Natural killer cell (primary cell): ENCODE results near the gene ARHGAP12. TPM values are rescaled to one million over a fixed set of nuclear protein-coding genes. Genes with fewer than 3 reads are reported as not detected.

Experiments
- ATAC-seq, 3 donors: fragments of 150-1000 bp in 2 of 3; fragments of 200-7000 bp in 1 of 3; cut with Tn5 transposase; 1 replicate in 1 of 3; 2 replicates in 2 of 3; pipeline ENCODE4 v1.10.0; 2021; ENCODE audit warnings: mild to moderate bottlenecking in 2 of 3, moderate library complexity in 2 of 3
- DNase-seq, 2 donors: peaks; one replicate each; pipeline versions ENCODE4 v3.0.0 to v3.0.0-alpha.2; 2013 to 2021; ENCODE audit warnings: mixed read lengths in 1 of 2
- H3K27ac ChIP-seq: one replicate; pipeline ENCODE4 v1.5.1; 2013; ENCODE audit warnings: mild to moderate bottlenecking, low read length
- H3K27me3 ChIP-seq: one replicate; pipeline ENCODE4 v1.6.1; 2013; ENCODE audit warnings: low read length; ENCODE audit not compliant: control insufficient read depth, insufficient read depth
- H3K36me3 ChIP-seq: one replicate; pipeline ENCODE4 v1.6.1; 2013; ENCODE audit warnings: low read length; ENCODE audit not compliant: control insufficient read depth, insufficient read depth
- H3K4me1 ChIP-seq: one replicate; pipeline ENCODE4 v1.6.1; 2013; ENCODE audit warnings: low read length; ENCODE audit not compliant: control insufficient read depth, insufficient read depth
- H3K4me3 ChIP-seq: one replicate; pipeline ENCODE4 v1.5.1; 2013; ENCODE audit warnings: low read length
- H3K9me3 ChIP-seq: one replicate; pipeline ENCODE4 v1.6.1; 2013; ENCODE audit warnings: low read length; ENCODE audit not compliant: control insufficient read depth, insufficient read depth
- H3K27ac Mint-ChIP-seq, 2 donors: one replicate each; pipeline ENCODE4 v1.8.0; 2022; ENCODE audit warnings: mild to moderate bottlenecking in 2 of 2, mixed read lengths in 2 of 2, moderate library complexity in 1 of 2
- H3K27me3 Mint-ChIP-seq, 2 donors: one replicate each; pipeline ENCODE4 v1.8.0; 2022; ENCODE audit warnings: low read depth in 2 of 2, mixed read lengths in 2 of 2
- H3K36me3 Mint-ChIP-seq: one replicate; pipeline ENCODE4 v1.8.0; 2022; ENCODE audit warnings: mixed read lengths
- H3K4me1 Mint-ChIP-seq, 2 donors: one replicate each; pipeline ENCODE4 v1.8.0; 2022; ENCODE audit warnings: mixed read lengths in 2 of 2
- H3K4me3 Mint-ChIP-seq: one replicate; pipeline ENCODE4 v1.8.0; 2022; ENCODE audit warnings: mild to moderate bottlenecking, moderate library complexity, mixed read lengths
- H3K9me3 Mint-ChIP-seq, 2 donors: one replicate each; pipeline ENCODE4 v1.8.0; 2022; ENCODE audit warnings: mixed read lengths in 2 of 2
- WGBS: methylation state at CpG from one replicate; pipeline ENCODE4 v1.1.7; 2013; ENCODE audit warnings: missing lambda C conversion rate; ENCODE audit not compliant: insufficient coverage; 5-methylcytosine and 5-hydroxymethylcytosine counted together
- intact Hi-C: fragments of 100-400 bp; cut with micrococcal nuclease; formaldehyde crosslinking; loops from one replicate; pipeline ENCODE4 v1.14.2; 2022
- total RNA-seq, 4 donors: library from RNA; stranded (reverse); fragments of 120-200 nt in 1 of 4; gene quantifications; one replicate each; pipeline versions ENCODE4 v1.2.3 to v1.2.4, GENCODE V29; 2013 to 2022
- TF ChIP-seq, protein P1 (sequence below): fragments of 200-600 bp; IDR thresholded peaks from one replicate; pipeline ENCODE4 v1.8.0; 2022; ENCODE audit warnings: antibody characterized with exemption

Gene ARHGAP12
- total RNA-seq, 3 donors from 2014 or later (not counting 1 experiment from before 2014, with no cell fraction given) = 35.1 to 40.2 (median 40.2) TPM

DNA sequence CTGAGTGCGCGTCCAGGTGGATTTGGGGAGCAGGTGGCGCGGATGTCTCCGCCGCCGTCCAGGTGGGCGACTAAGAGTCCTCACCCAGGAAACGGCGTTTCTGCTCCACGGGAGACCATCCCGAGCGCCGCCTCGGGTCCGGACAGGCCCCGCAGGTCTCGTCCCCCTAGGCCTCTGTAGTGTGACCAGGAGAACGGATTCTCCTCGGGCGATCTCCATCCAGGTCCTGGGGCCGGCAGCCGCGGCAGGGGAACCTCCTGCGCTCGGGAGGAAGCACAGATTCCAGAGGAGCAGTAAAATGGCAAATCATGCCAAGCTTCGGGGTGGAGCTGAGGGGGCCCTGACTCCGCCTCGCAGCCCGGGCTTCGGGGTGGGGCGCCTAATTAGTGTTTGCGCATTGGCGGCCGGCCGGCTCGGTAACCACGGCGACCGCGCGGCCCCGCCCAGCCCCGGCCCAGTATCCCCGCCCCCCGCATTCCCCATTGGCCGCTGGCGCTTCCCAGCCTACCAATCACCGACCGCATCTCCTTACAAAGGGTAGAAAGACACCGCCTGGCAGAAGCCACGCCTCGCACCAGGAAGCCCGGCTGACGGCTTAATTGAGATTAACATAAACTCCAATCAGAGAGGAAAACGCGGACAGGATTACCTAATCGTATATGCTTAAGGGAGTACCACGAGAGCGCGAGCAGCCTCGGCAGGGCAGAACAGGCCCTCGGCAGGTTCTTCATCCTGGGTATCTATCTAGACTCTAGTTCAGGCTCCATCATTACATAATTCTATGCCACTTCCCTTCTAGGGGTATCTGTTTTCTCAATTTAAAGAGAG, 168.6 kb downstream of the ARHGAP12 start:
- Histone ChIP-seq H3K9me3 (no peaks in the 10 kb centered on the region), H3K27me3 (no peaks in the 10 kb centered on the region), H3K36me3 (no peaks in the 10 kb centered on the region), H3K27ac (peak overlapping the region; percentile 95), H3K4me1 (peaks cover 14% of the 10 kb centered on the region), H3K4me3 (peak overlapping the region; percentile 95)
- ATAC-seq = peak; percentile 94 to 98 (median 95)
- under 1% methylated on average over 63 of the region's 63 CpGs for WGBS
- Mint-ChIP-seq H3K9me3 (no peaks in the 10 kb centered on the region), H3K27me3 (no peaks in the 10 kb centered on the region), H3K4me1 (peaks cover 13 to 14% of the 10 kb centered on the region in 2 donors), H3K4me3 (peak overlapping the region; percentile 86), H3K27ac (peak overlapping the region; percentile 93 to 94), H3K36me3 (no peaks in the 10 kb centered on the region)
- TF ChIP-seq, protein P1, sequence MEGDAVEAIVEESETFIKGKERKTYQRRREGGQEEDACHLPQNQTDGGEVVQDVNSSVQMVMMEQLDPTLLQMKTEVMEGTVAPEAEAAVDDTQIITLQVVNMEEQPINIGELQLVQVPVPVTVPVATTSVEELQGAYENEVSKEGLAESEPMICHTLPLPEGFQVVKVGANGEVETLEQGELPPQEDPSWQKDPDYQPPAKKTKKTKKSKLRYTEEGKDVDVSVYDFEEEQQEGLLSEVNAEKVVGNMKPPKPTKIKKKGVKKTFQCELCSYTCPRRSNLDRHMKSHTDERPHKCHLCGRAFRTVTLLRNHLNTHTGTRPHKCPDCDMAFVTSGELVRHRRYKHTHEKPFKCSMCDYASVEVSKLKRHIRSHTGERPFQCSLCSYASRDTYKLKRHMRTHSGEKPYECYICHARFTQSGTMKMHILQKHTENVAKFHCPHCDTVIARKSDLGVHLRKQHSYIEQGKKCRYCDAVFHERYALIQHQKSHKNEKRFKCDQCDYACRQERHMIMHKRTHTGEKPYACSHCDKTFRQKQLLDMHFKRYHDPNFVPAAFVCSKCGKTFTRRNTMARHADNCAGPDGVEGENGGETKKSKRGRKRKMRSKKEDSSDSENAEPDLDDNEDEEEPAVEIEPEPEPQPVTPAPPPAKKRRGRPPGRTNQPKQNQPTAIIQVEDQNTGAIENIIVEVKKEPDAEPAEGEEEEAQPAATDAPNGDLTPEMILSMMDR = no peak
- DNase-seq = peak; percentile 91 to 97
- intact Hi-C loops = loop anchor here (1.0 kb wide), 2 partner anchors 729 to 1059 kb away; partner anchors contain the start of gene ZNF438

DNA sequence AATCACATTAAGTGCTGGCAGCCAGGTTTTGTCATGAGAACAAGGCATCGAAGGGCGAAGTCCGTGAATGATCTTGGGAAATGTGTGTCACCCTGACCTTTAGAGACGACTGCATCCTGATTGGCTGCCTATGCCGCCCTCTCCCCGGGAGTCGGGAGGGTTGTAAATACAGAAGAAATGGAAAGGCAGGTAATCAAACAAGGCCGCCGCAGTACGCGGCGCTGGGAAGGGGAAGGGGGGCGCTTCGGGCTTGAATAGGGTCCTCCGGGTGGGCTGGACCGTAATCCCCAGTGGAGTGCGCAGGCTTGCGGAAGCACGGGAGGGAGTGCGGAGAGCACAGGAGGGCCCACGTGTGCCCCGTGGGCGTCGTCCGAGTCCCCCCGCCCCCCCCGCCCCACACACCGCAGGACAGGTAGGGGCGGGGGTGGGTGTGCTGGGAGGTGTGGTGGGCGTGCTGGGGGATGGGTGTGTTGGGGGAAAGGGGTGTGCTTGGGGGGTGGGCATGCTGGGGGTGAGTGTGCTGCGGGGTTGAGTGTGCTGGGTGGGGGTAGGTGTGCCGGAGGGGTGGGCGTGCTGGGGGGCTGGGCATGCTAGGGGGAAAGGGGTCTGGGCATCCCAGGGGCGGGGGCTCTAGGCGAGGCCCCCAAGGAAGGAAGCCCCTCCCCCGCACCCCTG, 169.4 kb downstream of the ARHGAP12 start:
- peak overlapping the region; percentile 93 to 94 for H3K27ac Mint-ChIP-seq
- peaks cover 13 to 14% of the 10 kb centered on the region in 2 donors for H3K4me1 Mint-ChIP-seq
- H3K27ac ChIP-seq = peak overlapping the region; percentile 81
- peak overlapping the region; percentile 95 for H3K4me3 ChIP-seq
- 2% methylated on average over 34 of the region's 36 CpGs for WGBS
- peak; percentile 29 to 60 for DNase-seq
- no peaks in the 10 kb centered on the region for H3K27me3 Mint-ChIP-seq
- no peaks in the 10 kb centered on the region for H3K9me3 Mint-ChIP-seq
- no peaks in the 10 kb centered on the region for H3K36me3 Mint-ChIP-seq
- no peaks in the 10 kb centered on the region for H3K9me3 ChIP-seq
- no peaks in the 10 kb centered on the region for H3K27me3 ChIP-seq
- H3K4me1 ChIP-seq = peaks cover 14% of the 10 kb centered on the region
- intact Hi-C loops = no loop called here
- H3K4me3 Mint-ChIP-seq = peak overlapping the region; percentile 91
- ATAC-seq = no peak
- no peaks in the 10 kb centered on the region for H3K36me3 ChIP-seq
- TF ChIP-seq, protein P1 = no peak

DNA sequence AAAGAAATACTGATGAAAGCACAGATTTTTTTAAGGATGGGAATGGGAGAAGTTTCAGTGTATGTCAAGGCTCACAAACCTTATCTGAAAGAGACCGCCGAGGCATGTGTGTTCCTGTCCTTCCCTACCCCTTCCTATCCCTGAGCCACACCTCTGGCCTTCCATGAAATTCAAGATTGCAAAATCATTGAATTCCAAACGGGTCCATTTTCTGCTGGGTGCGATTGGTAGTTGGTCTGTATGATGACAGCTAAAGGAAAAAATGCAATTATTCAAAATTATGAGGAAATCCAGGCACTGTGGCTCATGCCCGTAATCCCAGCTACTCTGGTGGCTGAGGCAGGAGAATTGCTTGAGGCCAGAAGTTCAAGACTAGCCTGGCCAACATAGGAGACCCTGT, 170.1 kb downstream of the ARHGAP12 start:
- Mint-ChIP-seq H3K27me3 (no peaks in the 10 kb centered on the region), H3K4me3 (peak overlapping the region; percentile 73), H3K27ac (peak overlapping the region; percentile 68 to 93), H3K9me3 (no peaks in the 10 kb centered on the region), H3K4me1 (peaks cover 13 to 14% of the 10 kb centered on the region in 2 donors), H3K36me3 (no peaks in the 10 kb centered on the region)
- H3K9me3 ChIP-seq = no peaks in the 10 kb centered on the region
- TF ChIP-seq, protein P1 = no peak
- no peaks in the 10 kb centered on the region for H3K36me3 ChIP-seq
- ATAC-seq (no peak), DNase-seq (no peak)
- intact Hi-C loops = no loop called here
- no peaks in the 10 kb centered on the region for H3K27me3 ChIP-seq
- H3K4me1 ChIP-seq = peaks cover 14% of the 10 kb centered on the region
- WGBS = 99% methylated on average over 5 of the region's 5 CpGs
- H3K4me3 ChIP-seq = no peak overlapping the region
- no peak overlapping the region for H3K27ac ChIP-seq
